ENCODE data around the gene AFAP1L1.

The AFAP1L1 gene

GRCh38 chr5:149323621-149324205 is 52.1 kb downstream of the AFAP1L1 start:
- TF ChIP-seq CTCF (IDR thresholded peaks at IDR 0.05; ENCODE audit: control insufficient read depth, insufficient read depth, low read depth, low read length, missing control alignments) = no peak
- DNase-seq (ENCODE audit: low read depth) = no peak

GRCh38 chr5:149324641-149325040 is 53.0 kb downstream of the AFAP1L1 start:
- no peak for DNase-seq (ENCODE audit: low read depth)
- no peak for TF ChIP-seq CTCF (IDR thresholded peaks at IDR 0.05; ENCODE audit: control insufficient read depth, insufficient read depth, low read depth, low read length, missing control alignments)
- no peak overlapping the region for H3K4me3 ChIP-seq (ENCODE audit: control insufficient read depth, low read depth, low read length)

More at GRCh38 chr5:149323621-149324205, 52.1 kb downstream of the AFAP1L1 start:
- no peak overlapping the region for H3K4me3 ChIP-seq (ENCODE audit: control insufficient read depth, low read depth, low read length)

GRCh38 chr5:149325166-149325735 is 53.6 kb downstream of the AFAP1L1 start:
- no peak for DNase-seq (ENCODE audit: low read depth)
- TF ChIP-seq CTCF (IDR thresholded peaks at IDR 0.05; ENCODE audit: control insufficient read depth, insufficient read depth, low read depth, low read length, missing control alignments) = no peak

GRCh38 chr5:149325894-149326293 is 54.2 kb downstream of the AFAP1L1 start:
- TF ChIP-seq CTCF (IDR thresholded peaks at IDR 0.05; ENCODE audit: control insufficient read depth, insufficient read depth, low read depth, low read length, missing control alignments) = no peak
- DNase-seq (ENCODE audit: low read depth) = no peak
- no peak overlapping the region for H3K4me3 ChIP-seq (ENCODE audit: control insufficient read depth, low read depth, low read length)

More at GRCh38 chr5:149325166-149325735, 53.6 kb downstream of the AFAP1L1 start:
- H3K4me3 ChIP-seq (ENCODE audit: control insufficient read depth, low read depth, low read length) = no peak overlapping the region

- DNase-seq (ENCODE audit: low read depth) = no peak
Measured at GRCh38 chr5:149326611-149327010, 55.0 kb downstream of the AFAP1L1 start.

GRCh38 chr5:149328177-149328576 is 56.5 kb downstream of the AFAP1L1 start:
- no peak for DNase-seq (ENCODE audit: low read depth)
- TF ChIP-seq CTCF (IDR thresholded peaks at IDR 0.05; ENCODE audit: control insufficient read depth, insufficient read depth, low read depth, low read length, missing control alignments) = no peak
- no peak overlapping the region for H3K4me3 ChIP-seq (ENCODE audit: control insufficient read depth, low read depth, low read length)

More at GRCh38 chr5:149326611-149327010, 55.0 kb downstream of the AFAP1L1 start:
- TF ChIP-seq CTCF (IDR thresholded peaks at IDR 0.05; ENCODE audit: control insufficient read depth, insufficient read depth, low read depth, low read length, missing control alignments) = no peak
- H3K4me3 ChIP-seq (ENCODE audit: control insufficient read depth, low read depth, low read length) = no peak overlapping the region

All from AG09309 (cell line).